Fibroblast of lung (primary cell): ENCODE data around the gene YIPF4. TPM values are rescaled to one million over a fixed set of nuclear protein-coding genes. Genes with fewer than 3 reads are reported as not detected.
A peak's percentile ranks its signal among the peaks of the same experiment; 100 is the strongest.
"Not testable (repeated sequence)": the region's sequence is repeated elsewhere in the genome, so short reads cannot be mapped to it uniquely, and the experiment has no call there.

Experiments
- DNase-seq, 2 donors: peaks; one replicate each; pipeline versions ENCODE4 v3.0.0 to v3.0.0-alpha.2; 2010; ENCODE audit warnings: low read depth in 2 of 2
- H2AFZ ChIP-seq: 2 replicates; pipeline ENCODE4 v1.5.1; 2012; ENCODE audit warnings: low read length, control low read depth, inconsistent platforms
- H3K27ac ChIP-seq: 2 replicates; pipeline ENCODE4 v1.5.1; 2011; ENCODE audit warnings: low read length, control low read depth; ENCODE audit not compliant: insufficient read depth
- H3K27me3 ChIP-seq: 2 replicates; pipeline ENCODE4 v1.5.1; 2011; ENCODE audit warnings: mild to moderate bottlenecking, low read length; ENCODE audit not compliant: control insufficient read depth, insufficient read depth
- H3K36me3 ChIP-seq: 2 replicates; pipeline ENCODE4 v1.5.1; 2011; ENCODE audit warnings: low read length; ENCODE audit not compliant: control insufficient read depth, insufficient read depth
- H3K4me1 ChIP-seq: 2 replicates; pipeline ENCODE4 v1.5.1; 2011; ENCODE audit warnings: low read length; ENCODE audit not compliant: control insufficient read depth, insufficient read depth; ENCODE audit errors: extremely low read depth
- H3K4me2 ChIP-seq: 2 replicates; pipeline ENCODE4 v1.5.1; 2011; ENCODE audit warnings: low read length, control low read depth; ENCODE audit not compliant: insufficient read depth; ENCODE audit errors: extremely low read depth
- H3K4me3 ChIP-seq, 4 experiments: fragments of 200-600 bp in 1 of 4; sonication (generic) in 1 of 4; replicated peaks in 1 of 4; 2 replicates each; pipeline ENCODE4 v1.5.1; 2011 to 2016; ENCODE audit warnings: low read length in 4 of 4, low read depth in 3 of 4, mild to moderate bottlenecking in 3 of 4, control low read depth in 2 of 4, inconsistent platforms in 1 of 4, mixed read lengths in 1 of 4; ENCODE audit not compliant: insufficient read depth in 1 of 4; ENCODE audit errors: control extremely low read depth in 1 of 4
- H3K79me2 ChIP-seq: 2 replicates; pipeline ENCODE4 v1.5.1; 2012; ENCODE audit warnings: mild to moderate bottlenecking, low read length, inconsistent platforms; ENCODE audit not compliant: control insufficient read depth, insufficient read depth
- H3K9ac ChIP-seq: 2 replicates; pipeline ENCODE4 v1.5.1; 2011; ENCODE audit warnings: mild to moderate bottlenecking, low read length, control low read depth; ENCODE audit not compliant: insufficient read depth
- H3K9me3 ChIP-seq: 2 replicates; pipeline ENCODE4 v1.5.1; 2012; ENCODE audit warnings: low read depth, low read length; ENCODE audit not compliant: control insufficient read depth, insufficient read depth
- H4K20me1 ChIP-seq: 2 replicates; pipeline ENCODE4 v1.5.1; 2011; ENCODE audit warnings: low read length; ENCODE audit not compliant: control insufficient read depth, insufficient read depth; ENCODE audit errors: extremely low read depth
- CTCF ChIP-seq, 2 donors: IDR thresholded peaks in 1 of 2; conservative IDR thresholded peaks in 1 of 2; 1 replicate in 1 of 2; 2 replicates in 1 of 2; pipeline ENCODE4 v1.5.1; 2011 to 2012; ENCODE audit warnings: low read length in 2 of 2, control low read depth in 1 of 2, inconsistent platforms in 1 of 2, low read depth in 1 of 2, mild to moderate bottlenecking in 1 of 2
- EZH2 ChIP-seq: IDR thresholded peaks from 2 replicates; pipeline ENCODE4 v1.5.1; 2012; ENCODE audit warnings: low read length, control low read depth, mild to moderate bottlenecking; ENCODE audit errors: missing control alignments
- polyA plus RNA-seq, 2 donors: library from polyadenylated mRNA; depleted of rRNA in 1 of 2; stranded (reverse) in 1 of 2; unstranded in 1 of 2; fragments of >200 nt; gene quantifications; 2 replicates each; pipeline ENCODE4 v1.2.1, GENCODE V29; 2011 to 2012; ENCODE audit warnings: missing spikeins in 1 of 2
- total RNA-seq: library from RNA; depleted of rRNA; stranded (reverse); fragments of >200 nt; gene quantifications from 2 replicates; pipeline ENCODE4 v1.2.1, GENCODE V29; 2014

The YIPF4 gene
- total and polyA plus RNA-seq, 2 donors (not counting 1 experiment from before 2014, with no cell fraction given), result 17.2 to 23.3 TPM

GRCh38 chr2:32274289-32274688 is 3.4 kb upstream of the YIPF4 start:
- Histone ChIP-seq H3K4me2 (no peak overlapping the region), H2AFZ (no peak overlapping the region), H3K27me3 (no peaks in the 10 kb centered on the region), H3K36me3 (no peaks in the 10 kb centered on the region), H3K4me1 (peaks cover 3% of the 10 kb centered on the region), H3K79me2 (peaks cover 16% of the 10 kb centered on the region), H3K27ac (no peak overlapping the region), H3K9me3 (no peaks in the 10 kb centered on the region), H4K20me1 (no peaks in the 10 kb centered on the region), H3K9ac (no peak overlapping the region), H3K4me3 (no peak overlapping the region)
- TF ChIP-seq EZH2 (no peak), CTCF (conservative IDR thresholded peaks at IDR 0.05 in 1 of 2, IDR thresholded peaks at IDR 0.05 in 1 of 2; ENCODE audit: low read depth in 1 of 2, low read length in 2 of 2) (no peak)
- no peak for DNase-seq

- H3K27me3 ChIP-seq, H3K36me3 ChIP-seq, H3K4me3 ChIP-seq, H2AFZ ChIP-seq, DNase-seq, H4K20me1 ChIP-seq, H3K4me2 ChIP-seq, H3K9me3 ChIP-seq, H3K27ac ChIP-seq, H3K4me1 ChIP-seq, H3K9ac ChIP-seq: not testable (repeated sequence)
- peaks cover 23% of the 10 kb centered on the region for H3K79me2 ChIP-seq
Measured at GRCh38 chr2:32275790-32276189, 1.9 kb upstream of the YIPF4 start.

- H3K79me2 ChIP-seq, result peaks cover 29% of the 10 kb centered on the region
- H3K4me2 ChIP-seq, result peak overlapping the region; percentile 76
- H3K4me3 ChIP-seq, result peak overlapping the region; percentile 83 to 100 (median 88)
- H2AFZ ChIP-seq, result peak overlapping the region; percentile 92
- no peaks in the 10 kb centered on the region for H4K20me1 ChIP-seq
- no peak for DNase-seq
- TF ChIP-seq CTCF (conservative IDR thresholded peaks at IDR 0.05 in 1 of 2, IDR thresholded peaks at IDR 0.05 in 1 of 2; ENCODE audit: low read depth in 1 of 2, low read length in 2 of 2) (no peak), EZH2 (no peak)
- H3K36me3 ChIP-seq, result no peaks in the 10 kb centered on the region
- no peak overlapping the region for H3K9ac ChIP-seq
- peaks cover 3% of the 10 kb centered on the region for H3K4me1 ChIP-seq
- no peaks in the 10 kb centered on the region for H3K9me3 ChIP-seq
- no peaks in the 10 kb centered on the region for H3K27me3 ChIP-seq
- H3K27ac ChIP-seq, result peak overlapping the region; percentile 83
Measured at GRCh38 chr2:32277363-32277673, 386 bp upstream of the YIPF4 start.
